Smooth muscle cell (in vitro differentiated cells): Measurements from ENCODE around the gene UBC. TPM values are rescaled to one million over a fixed set of nuclear protein-coding genes. Genes with fewer than 3 reads are reported as not detected.

Experiments
- DNase-seq: peaks from one replicate; lab custom pipeline; 2025; ENCODE audit not compliant: unreplicated experiment; lab: John Stamatoyannopoulos, UW
- H2AFZ ChIP-seq: fragments of 200-600 bp; sonication (generic); 2 replicates; pipeline ENCODE4 v1.6.0; 2016; ENCODE audit warnings: antibody characterized with exemption, low read depth, mild to moderate bottlenecking
- H3F3A ChIP-seq: fragments of 200-600 bp; sonication (generic); 2 replicates; pipeline ENCODE4 v1.6.0; 2017; ENCODE audit warnings: antibody characterized with exemption, low read depth
- H3K27ac ChIP-seq: fragments of 200-600 bp; sonication (generic); 2 replicates; pipeline ENCODE4 v1.5.1; 2016; ENCODE audit warnings: low read depth, mild to moderate bottlenecking
- H3K27me3 ChIP-seq: fragments of 200-600 bp; sonication (generic); 2 replicates; pipeline ENCODE4 v1.6.1; 2016; ENCODE audit warnings: low read depth, mild to moderate bottlenecking
- H3K36me3 ChIP-seq: fragments of 200-600 bp; sonication (generic); 2 replicates; pipeline ENCODE4 v1.5.1; 2016; ENCODE audit warnings: low read depth
- H3K4me1 ChIP-seq: fragments of 200-600 bp; sonication (generic); 2 replicates; pipeline ENCODE4 v1.5.1; 2016; ENCODE audit warnings: low read depth
- H3K4me2 ChIP-seq: fragments of 200-600 bp; sonication (generic); 2 replicates; pipeline ENCODE4 v1.6.0; 2016; ENCODE audit warnings: mild to moderate bottlenecking
- H3K4me3 ChIP-seq: fragments of 200-600 bp; sonication (generic); 2 replicates; pipeline ENCODE4 v1.5.1; 2016; ENCODE audit warnings: mild to moderate bottlenecking
- H3K79me2 ChIP-seq: fragments of 200-600 bp; sonication (generic); 2 replicates; pipeline ENCODE4 v1.6.0; 2016; ENCODE audit warnings: low read depth, mild to moderate bottlenecking
- H3K9ac ChIP-seq: fragments of 200-600 bp; sonication (generic); 2 replicates; pipeline ENCODE4 v1.6.0; 2016; ENCODE audit warnings: low read depth
- H3K9me3 ChIP-seq: fragments of 200-600 bp; sonication (generic); replicated peaks from 2 replicates; pipeline ENCODE4 v1.5.1; 2016; ENCODE audit warnings: low read depth
- H4K20me1 ChIP-seq: fragments of 200-600 bp; sonication (generic); 2 replicates; pipeline ENCODE4 v1.6.0; 2016; ENCODE audit warnings: low read depth
- WGBS: methylation state at CpG from one replicate; pipeline ENCODE4 v1.1.7; 2016; ENCODE audit warnings: low lambda C conversion rate; 5-methylcytosine and 5-hydroxymethylcytosine counted together
- polyA plus RNA-seq: library from polyadenylated mRNA; unstranded; fragments of >200 nt; fragmentation: Nextera tagmentation; extraction: Ambion mirVana; gene quantifications from 2 replicates; pipeline ENCODE4 v1.2.1, GENCODE V29; 2016
- total RNA-seq: library from RNA; depleted of rRNA; stranded (reverse); fragments of >200 nt; gene quantifications from 2 replicates; pipeline ENCODE4 v1.2.3, GENCODE V29; 2014
- TF ChIP-seq, protein P1 (sequence below): fragments of 200-600 bp; sonication (generic); IDR thresholded peaks from 2 replicates; pipeline ENCODE4 v1.5.1; 2017; ENCODE audit warnings: borderline replicate concordance, mild to moderate bottlenecking, antibody characterized with exemption; ENCODE audit not compliant: insufficient read depth, poor library complexity, severe bottlenecking

UBC gene
- total and polyA plus RNA-seq, 2 experiments from 2014 or later = 1,322 to 1,327 TPM

DNA sequence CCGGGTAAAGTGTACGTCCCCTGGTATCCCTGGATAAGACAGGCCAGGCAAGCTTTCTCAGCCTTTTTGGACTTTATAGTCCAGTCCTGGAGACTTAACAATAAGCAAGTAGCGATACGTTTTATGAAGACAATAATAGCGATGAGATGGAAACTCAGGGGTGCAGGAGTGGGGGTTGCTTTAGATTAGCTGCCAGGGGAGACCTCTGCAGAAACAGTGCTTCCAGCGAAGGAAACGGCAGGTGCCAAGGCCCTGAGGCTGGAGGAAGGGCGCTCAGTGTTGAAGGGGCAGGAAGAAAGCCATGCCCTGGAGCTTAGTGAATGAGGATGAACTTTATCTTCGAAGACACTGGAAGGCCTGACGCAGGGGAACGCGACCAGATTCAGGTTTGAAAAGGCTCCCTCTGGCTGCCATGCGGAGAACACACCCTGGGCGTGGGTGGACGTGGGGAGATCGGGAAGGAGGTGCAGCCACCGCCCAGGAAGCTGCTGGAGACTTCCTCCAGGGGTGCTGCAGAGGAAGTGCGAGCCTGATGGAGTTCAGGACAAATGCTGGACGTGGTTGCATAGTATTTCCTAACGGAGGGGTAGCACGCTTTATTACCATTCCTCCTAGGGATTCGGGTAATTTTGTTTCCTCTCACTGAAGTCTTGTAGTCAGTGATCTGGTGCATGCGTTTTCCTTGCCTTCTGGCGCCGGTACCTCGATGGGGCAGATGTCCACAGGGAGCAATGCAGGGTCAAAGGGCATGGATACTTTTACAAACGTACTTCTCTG lies 26.1 kb upstream of the UBC start:
- H3K27me3 ChIP-seq = no peaks in the 10 kb centered on the region
- H3K79me2 ChIP-seq = no peaks in the 10 kb centered on the region
- no peaks in the 10 kb centered on the region for H3K36me3 ChIP-seq
- H3K4me3 ChIP-seq = peak overlapping the region; percentile 54
- no peaks in the 10 kb centered on the region for H3K9me3 ChIP-seq
- peaks cover 25% of the 10 kb centered on the region for H3F3A ChIP-seq
- H2AFZ ChIP-seq = no peak overlapping the region
- H3K9ac ChIP-seq = no peak overlapping the region
- H3K4me1 ChIP-seq = peaks cover 11% of the 10 kb centered on the region
- H3K27ac ChIP-seq = peak overlapping the region; percentile 100
- TF ChIP-seq, protein P1, sequence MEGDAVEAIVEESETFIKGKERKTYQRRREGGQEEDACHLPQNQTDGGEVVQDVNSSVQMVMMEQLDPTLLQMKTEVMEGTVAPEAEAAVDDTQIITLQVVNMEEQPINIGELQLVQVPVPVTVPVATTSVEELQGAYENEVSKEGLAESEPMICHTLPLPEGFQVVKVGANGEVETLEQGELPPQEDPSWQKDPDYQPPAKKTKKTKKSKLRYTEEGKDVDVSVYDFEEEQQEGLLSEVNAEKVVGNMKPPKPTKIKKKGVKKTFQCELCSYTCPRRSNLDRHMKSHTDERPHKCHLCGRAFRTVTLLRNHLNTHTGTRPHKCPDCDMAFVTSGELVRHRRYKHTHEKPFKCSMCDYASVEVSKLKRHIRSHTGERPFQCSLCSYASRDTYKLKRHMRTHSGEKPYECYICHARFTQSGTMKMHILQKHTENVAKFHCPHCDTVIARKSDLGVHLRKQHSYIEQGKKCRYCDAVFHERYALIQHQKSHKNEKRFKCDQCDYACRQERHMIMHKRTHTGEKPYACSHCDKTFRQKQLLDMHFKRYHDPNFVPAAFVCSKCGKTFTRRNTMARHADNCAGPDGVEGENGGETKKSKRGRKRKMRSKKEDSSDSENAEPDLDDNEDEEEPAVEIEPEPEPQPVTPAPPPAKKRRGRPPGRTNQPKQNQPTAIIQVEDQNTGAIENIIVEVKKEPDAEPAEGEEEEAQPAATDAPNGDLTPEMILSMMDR = peak; percentile 67
- no peaks in the 10 kb centered on the region for H4K20me1 ChIP-seq
- 24% methylated on average over 27 of the region's 27 CpGs for WGBS
- DNase-seq = no peak
- H3K4me2 ChIP-seq = peak overlapping the region; percentile 77

DNA sequence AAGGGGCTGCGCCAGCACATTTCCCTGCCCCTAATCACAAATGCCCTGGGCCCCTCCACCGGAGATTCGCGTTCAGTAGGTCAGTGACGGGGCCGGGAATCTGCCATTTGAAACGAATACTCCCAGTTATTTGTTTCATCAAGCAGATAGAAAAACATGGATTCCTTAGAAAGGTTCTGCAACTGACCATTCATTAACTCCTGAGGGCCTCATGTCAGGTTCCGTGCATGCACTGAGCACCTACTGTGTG lies 25.6 kb upstream of the UBC start:
- Histone ChIP-seq H3K36me3 (no peaks in the 10 kb centered on the region), H3K9me3 (no peaks in the 10 kb centered on the region), H3F3A (peaks cover 25% of the 10 kb centered on the region), H3K27ac (peak overlapping the region; percentile 100), H3K4me1 (peaks cover 11% of the 10 kb centered on the region), H3K4me2 (peak overlapping the region; percentile 77), H4K20me1 (no peaks in the 10 kb centered on the region), H3K4me3 (peak overlapping the region; percentile 54), H3K9ac (no peak overlapping the region), H3K27me3 (no peaks in the 10 kb centered on the region), H2AFZ (no peak overlapping the region), H3K79me2 (no peaks in the 10 kb centered on the region)
- DNase-seq = no peak
- TF ChIP-seq, protein P1 = no peak
- 1% methylated on average over 8 of the region's 8 CpGs for WGBS

DNA sequence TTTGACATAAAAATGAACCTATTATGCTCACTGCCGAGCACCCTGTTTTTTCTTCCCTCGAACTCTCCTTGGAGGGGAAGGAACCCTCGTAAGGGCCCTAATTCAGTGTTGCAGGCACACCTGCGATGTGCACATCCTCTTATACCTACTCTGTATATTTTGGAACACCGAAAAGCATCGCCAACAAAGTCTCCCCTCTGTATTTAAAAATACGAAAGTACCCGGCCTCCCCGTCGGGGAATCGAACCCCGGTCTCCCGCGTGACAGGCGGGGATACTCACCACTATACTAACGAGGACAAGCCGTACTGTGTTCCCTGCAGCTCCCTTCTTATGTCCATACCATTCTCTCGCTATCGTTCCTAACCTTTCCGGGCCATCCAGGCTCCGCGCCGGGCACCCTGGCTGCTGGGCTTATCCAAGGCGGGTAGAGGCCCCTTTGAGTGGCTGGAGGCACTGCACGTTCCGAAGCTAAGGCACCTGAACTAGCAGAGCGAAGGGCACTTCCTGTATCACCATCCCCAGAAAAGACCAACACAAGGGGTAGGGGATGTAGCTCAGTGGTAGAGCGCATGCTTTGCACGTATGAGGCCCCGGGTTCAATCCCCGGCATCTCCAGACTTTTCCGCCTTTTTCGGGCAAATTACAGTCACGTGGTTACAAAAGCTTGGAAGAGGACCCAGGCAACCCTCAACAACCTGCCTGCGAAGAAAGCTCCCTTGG lies 25.1 kb upstream of the UBC start:
- Histone ChIP-seq H2AFZ (no peak overlapping the region), H3K9ac (peak overlapping the region; percentile 95), H3K27me3 (no peaks in the 10 kb centered on the region), H3K4me3 (peak overlapping the region; percentile 54), H3K4me1 (peaks cover 11% of the 10 kb centered on the region), H4K20me1 (no peaks in the 10 kb centered on the region), H3K4me2 (peak overlapping the region; percentile 77), H3K27ac (peak overlapping the region; percentile 100), H3K36me3 (no peaks in the 10 kb centered on the region), H3F3A (peaks cover 25% of the 10 kb centered on the region), H3K9me3 (no peaks in the 10 kb centered on the region), H3K79me2 (no peaks in the 10 kb centered on the region)
- TF ChIP-seq, protein P1 = no peak
- WGBS = 1% methylated on average over 35 of the region's 35 CpGs
- no peak for DNase-seq

DNA sequence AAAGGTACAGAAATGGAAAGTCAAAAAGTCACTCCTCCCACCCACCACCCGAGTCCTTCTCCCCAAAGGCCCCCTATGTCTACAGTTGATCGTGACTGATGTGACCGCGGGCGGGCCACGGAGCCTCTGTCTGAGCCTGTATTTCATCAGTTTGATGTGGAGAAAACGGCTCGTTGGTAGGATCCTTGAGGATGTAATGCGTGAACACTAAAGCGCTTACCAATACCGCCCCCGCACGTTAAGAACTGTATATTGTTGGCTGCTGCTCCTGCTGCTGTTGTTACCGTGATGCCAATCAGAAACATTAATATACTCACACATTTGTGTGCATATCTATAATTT lies 24.6 kb upstream of the UBC start:
- no peak for DNase-seq
- Histone ChIP-seq H3K4me3 (peak overlapping the region; percentile 54), H3K27ac (peak overlapping the region; percentile 100), H3K4me2 (peak overlapping the region; percentile 77), H3K79me2 (no peaks in the 10 kb centered on the region), H3K27me3 (no peaks in the 10 kb centered on the region), H4K20me1 (no peaks in the 10 kb centered on the region), H3K9ac (peak overlapping the region; percentile 95), H2AFZ (peak overlapping the region; percentile 28), H3K4me1 (peaks cover 11% of the 10 kb centered on the region), H3K9me3 (no peaks in the 10 kb centered on the region), H3F3A (peaks cover 25% of the 10 kb centered on the region), H3K36me3 (no peaks in the 10 kb centered on the region)
- WGBS = 3% methylated on average over 13 of the region's 14 CpGs
- TF ChIP-seq, protein P1 = peak; percentile 5
